ENCODE results near the gene IER3. TPM values are rescaled to one million over a fixed set of nuclear protein-coding genes. Genes with fewer than 3 reads are reported as not detected.

IER3 gene
- total and polyA plus RNA-seq, 2 of the 13 experiments (the other 11 are each of a cell fraction or from before 2014, with no cell fraction given) = 51.1 to 131 TPM

- TF ChIP-seq ZBTB2 (CRISPR knock-in tag; IDR thresholded peaks at IDR 0.05; ENCODE audit: low read depth) = 0 out of 2 replicates have a peak, but pooled peaks have one; percentile 30
- TF ChIP-seq ZBTB38 (CRISPR knock-in tag; IDR thresholded peaks at IDR 0.05) = peak; percentile 32; the same call in 1 of the 2 replicates
- TF ChIP-seq ZNF687 (CRISPR knock-in tag; IDR thresholded peaks at IDR 0.05) = peak; percentile 23; the same call in 1 of the 2 replicates
- 0 out of 2 replicates have a peak, but pooled peaks have one; percentile 28 for TF ChIP-seq ZFX (CRISPR knock-in tag; IDR thresholded peaks at IDR 0.05; ENCODE audit: low read depth)
- 0 out of 2 replicates have a peak, but pooled peaks have one; percentile 38 for TF ChIP-seq NRL (CRISPR knock-in tag; IDR thresholded peaks at IDR 0.05; ENCODE audit: borderline replicate concordance)
- TF ChIP-seq NFKBIZ (CRISPR knock-in tag; IDR thresholded peaks at IDR 0.05) = no peak
- TF ChIP-seq HDAC2 (CRISPR knock-in tag; IDR thresholded peaks at IDR 0.05) = peak; percentile 17; the same call in 1 of the 2 replicates
- no peak for TF ChIP-seq NFE2 (CRISPR knock-in tag; IDR thresholded peaks at IDR 0.05)
- TF ChIP-seq KAT8 (CRISPR knock-in tag; IDR thresholded peaks at IDR 0.05) = peak; percentile 2; the same call in 1 of the 2 replicates
- no peak for TF ChIP-seq ZNF558 (CRISPR knock-in tag; IDR thresholded peaks at IDR 0.05; ENCODE audit: borderline replicate concordance)
- no peak for TF ChIP-seq FOXC1 (CRISPR knock-in tag; IDR thresholded peaks at IDR 0.05; ENCODE audit: borderline replicate concordance)
- 0 out of 2 replicates have a peak, but pooled peaks have one; percentile 31 for TF ChIP-seq KDM5B (CRISPR knock-in tag; IDR thresholded peaks at IDR 0.05; ENCODE audit: borderline replicate concordance)
- TF ChIP-seq ATAD3A (CRISPR knock-in tag; IDR thresholded peaks at IDR 0.05) = no peak
- 0 out of 4 replicates have a peak, but pooled peaks of 1 of the 2 experiments have one; percentile 18 for TF ChIP-seq HMGXB4 (CRISPR knock-in tag; IDR thresholded peaks at IDR 0.05; ENCODE audit: borderline replicate concordance in 1 of 2, low read depth in 1 of 2)
- no peak for TF ChIP-seq ZNF280D (CRISPR knock-in tag; IDR thresholded peaks at IDR 0.05)
- peak; percentile 11; the same call in 1 of the 2 replicates for TF ChIP-seq PAF1 (CRISPR knock-in tag; IDR thresholded peaks at IDR 0.05)
- TF ChIP-seq ZNF562 (CRISPR knock-in tag; IDR thresholded peaks at IDR 0.05; ENCODE audit: borderline replicate concordance) = 0 out of 2 replicates have a peak, but pooled peaks have one; percentile 48
These were observed 3.1 kb downstream of the IER3 start (continued) for GRCh38 chr6:30741063-30741779.
